Measurements from ENCODE around the gene PEX11B.

The PEX11B gene

GRCh38 chr1:145918144-145918991, at the start of gene PEX11B:
Gene PEX11B (minus strand): TSS chr1:145918717. CDS start chr1:145918688, 29 bp downstream.
- peak; percentile 95 for DNase-seq (ENCODE audit: low spot score)

GRCh38 chr1:145967288-145967687, 48.8 kb upstream of the PEX11B start:
- no peak for DNase-seq (ENCODE audit: low spot score)

- no peak for DNase-seq (ENCODE audit: low spot score)
Measured at GRCh38 chr1:145965119-145965744, 46.7 kb upstream of the PEX11B start.

- DNase-seq (ENCODE audit: low spot score) = peak; percentile 96
Measured at GRCh38 chr1:145964328-145965118, 46.0 kb upstream of the PEX11B start, which contains the start of the genes ANKRD34A and POLR3GL. Gene ANKRD34A (minus strand): TSS chr1:145964575. CDS start chr1:145961759, 2,816 bp downstream. Gene POLR3GL (plus strand): TSS chr1:145964690. CDS start chr1:145974866, 10,176 bp downstream.

GRCh38 chr1:145963265-145964019, 44.9 kb upstream of the PEX11B start:
- no peak for DNase-seq (ENCODE audit: low spot score)

GRCh38 chr1:145962157-145963102, 43.9 kb upstream of the PEX11B start:
- DNase-seq (ENCODE audit: low spot score) = peak; percentile 22

GRCh38 chr1:145961425-145962156, 43.1 kb upstream of the PEX11B start:
- DNase-seq (ENCODE audit: low spot score) = peak; percentile 21

- no peak for DNase-seq (ENCODE audit: low spot score)
Measured at GRCh38 chr1:145961109-145961424, 42.5 kb upstream of the PEX11B start.

GRCh38 chr1:145960468-145961108, 42.1 kb upstream of the PEX11B start:
- peak; percentile 41 for DNase-seq (ENCODE audit: low spot score)

GRCh38 chr1:145959957-145960467, 41.5 kb upstream of the PEX11B start:
- DNase-seq (ENCODE audit: low spot score) = no peak

- DNase-seq (ENCODE audit: low spot score) = no peak
Measured at GRCh38 chr1:145959333-145959732, 40.8 kb upstream of the PEX11B start.

GRCh38 chr1:145958734-145959133, 40.2 kb upstream of the PEX11B start:
- no peak for DNase-seq (ENCODE audit: low spot score)

GRCh38 chr1:145957443-145958319, 39.2 kb upstream of the PEX11B start, which contains the start of gene LIX1L:
Gene LIX1L (minus strand): TSS chr1:145958017. CDS start chr1:145957927, 90 bp downstream.
- DNase-seq (ENCODE audit: low spot score) = peak; percentile 94

GRCh38 chr1:145956781-145957442, 38.4 kb upstream of the PEX11B start:
- DNase-seq (ENCODE audit: low spot score) = peak; percentile 20

- DNase-seq (ENCODE audit: low spot score) = no peak
Measured at GRCh38 chr1:145956361-145956760, 37.8 kb upstream of the PEX11B start.

- no peak for DNase-seq (ENCODE audit: low spot score)
Measured at GRCh38 chr1:145955436-145955835, 36.9 kb upstream of the PEX11B start.

GRCh38 chr1:145953861-145954260, 35.3 kb upstream of the PEX11B start:
- DNase-seq (ENCODE audit: low spot score) = no peak
